RWPE1 (cell line): ENCODE results near the gene SOX14.

Experiments
- CTCF ChIA-PET: fragments of 350-600 bp; sonication (Branson Sonifier 250); formaldehyde crosslinking; extraction: SDS; loops from one replicate; lab custom pipeline; 2021; lab: Yijun Ruan, JAX
- POLR2A ChIA-PET: fragments of 400-600 bp; formaldehyde crosslinking; extraction: SDS; loops from one replicate; lab custom pipeline; 2020; ENCODE audit warnings: antibody characterized with exemption; ENCODE audit not compliant: low non-redundant PET; lab: Yijun Ruan, JAX
- DNase-seq: peaks from one replicate; pipeline ENCODE4 v3.0.0; 2012; ENCODE audit warnings: low spot score
- H3K27ac ChIP-seq: fragments of 450-650 bp; 2 replicates; pipeline ENCODE4 v1.5.1; 2017
- TF ChIP-seq, protein P1 (sequence below): fragments of 450-650 bp; conservative IDR thresholded peaks from 2 replicates; pipeline ENCODE4 v1.5.1; 2017; ENCODE audit warnings: low read depth, mild to moderate bottlenecking

The SOX14 gene

GRCh38 chr3:137764001-137764433, at the start of gene SOX14:
Gene SOX14, plus strand, starts transcription at chr3:137764315. Its CDS starts 470 bp downstream, at chr3:137764785.
- H3K27ac ChIP-seq = no peak within 1 kb of the TSS
- TF ChIP-seq, protein P1, sequence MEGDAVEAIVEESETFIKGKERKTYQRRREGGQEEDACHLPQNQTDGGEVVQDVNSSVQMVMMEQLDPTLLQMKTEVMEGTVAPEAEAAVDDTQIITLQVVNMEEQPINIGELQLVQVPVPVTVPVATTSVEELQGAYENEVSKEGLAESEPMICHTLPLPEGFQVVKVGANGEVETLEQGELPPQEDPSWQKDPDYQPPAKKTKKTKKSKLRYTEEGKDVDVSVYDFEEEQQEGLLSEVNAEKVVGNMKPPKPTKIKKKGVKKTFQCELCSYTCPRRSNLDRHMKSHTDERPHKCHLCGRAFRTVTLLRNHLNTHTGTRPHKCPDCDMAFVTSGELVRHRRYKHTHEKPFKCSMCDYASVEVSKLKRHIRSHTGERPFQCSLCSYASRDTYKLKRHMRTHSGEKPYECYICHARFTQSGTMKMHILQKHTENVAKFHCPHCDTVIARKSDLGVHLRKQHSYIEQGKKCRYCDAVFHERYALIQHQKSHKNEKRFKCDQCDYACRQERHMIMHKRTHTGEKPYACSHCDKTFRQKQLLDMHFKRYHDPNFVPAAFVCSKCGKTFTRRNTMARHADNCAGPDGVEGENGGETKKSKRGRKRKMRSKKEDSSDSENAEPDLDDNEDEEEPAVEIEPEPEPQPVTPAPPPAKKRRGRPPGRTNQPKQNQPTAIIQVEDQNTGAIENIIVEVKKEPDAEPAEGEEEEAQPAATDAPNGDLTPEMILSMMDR = no peak
- POLR2A ChIA-PET = no interaction called here
- CTCF ChIA-PET = no interaction called here
- no peak for DNase-seq

DNA sequence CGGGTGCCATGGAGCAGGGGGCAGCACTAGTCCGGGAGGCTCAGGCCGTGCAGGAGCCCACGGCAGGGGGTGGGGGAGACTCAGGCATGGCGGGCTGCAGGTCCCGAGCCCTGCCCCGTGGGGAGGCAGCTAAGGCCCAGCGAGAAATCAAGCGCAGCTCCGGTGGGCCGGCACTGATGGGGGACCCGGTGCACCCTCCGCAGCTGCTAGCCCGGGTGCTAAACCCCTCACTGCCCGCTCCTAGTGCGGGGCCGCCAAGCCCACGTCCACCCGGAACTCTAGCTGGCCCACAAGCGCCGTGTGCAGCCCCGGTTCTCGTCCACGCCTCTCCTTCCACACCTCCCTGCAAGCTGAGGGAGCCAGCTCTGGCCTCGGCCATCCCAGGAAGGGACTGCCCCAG, 49.6 kb upstream of the SOX14 start:
- no peak for DNase-seq
- ChIA-PET CTCF (interaction anchor here (0.5 to 0.6 kb wide), 2 partner anchors 215 to 1047 kb away, joined by 3 to 5 read pairs; no protein-coding TSS in a partner anchor), POLR2A (no interaction called here)
- TF ChIP-seq, protein P1 = no peak
- no peak overlapping the region for H3K27ac ChIP-seq

DNA sequence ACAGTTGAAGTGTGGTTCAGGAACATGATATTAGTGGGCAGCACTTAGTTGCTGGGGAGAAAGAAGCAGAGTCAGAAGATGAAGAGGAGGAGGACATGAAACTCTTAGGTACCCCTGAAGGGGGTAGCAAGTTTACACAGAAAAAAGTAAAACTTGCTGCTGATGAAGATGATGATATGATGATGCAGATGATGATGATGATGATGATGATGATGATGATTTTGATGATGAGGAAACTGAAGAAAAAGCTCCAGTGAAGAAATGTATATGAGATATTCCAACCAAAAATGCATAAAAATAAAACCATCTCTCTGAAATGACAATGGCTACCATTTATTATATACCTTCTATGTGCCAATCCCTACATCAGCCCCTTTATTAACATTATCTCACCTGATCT, 39.9 kb upstream of the SOX14 start:
- ChIA-PET CTCF (no interaction called here), POLR2A (no interaction called here)
- TF ChIP-seq, protein P1 = no peak

GRCh38 chr3:137737208-137737607, 26.9 kb upstream of the SOX14 start:
- ChIA-PET POLR2A (no interaction called here), CTCF (no interaction called here)
- TF ChIP-seq, protein P1 = no peak
- no peak for DNase-seq
- no peak overlapping the region for H3K27ac ChIP-seq

More for the DNA sequence above, 39.9 kb upstream of the SOX14 start:
- H3K27ac ChIP-seq = no peak overlapping the region
- no peak for DNase-seq

DNA sequence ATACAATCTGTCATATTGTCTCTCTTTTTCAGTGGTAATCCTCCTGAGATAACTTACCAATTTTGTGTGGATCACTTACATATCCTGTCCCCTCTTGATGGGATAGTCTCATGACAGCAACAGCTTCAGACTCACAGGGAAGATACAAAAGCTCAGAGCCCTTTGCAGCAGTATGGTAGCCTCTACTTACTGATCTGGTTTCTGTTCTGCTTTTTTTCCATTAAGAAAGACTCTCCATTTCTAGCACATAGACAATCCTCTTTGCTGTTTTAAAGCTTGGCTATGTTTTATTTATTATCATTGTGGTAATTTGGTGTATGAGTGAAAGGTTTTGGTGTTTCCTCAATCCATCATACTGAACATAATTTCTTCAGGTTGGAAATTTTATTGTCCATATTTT, 25.4 kb upstream of the SOX14 start:
- ChIA-PET POLR2A (no interaction called here), CTCF (interaction anchor here (0.5 kb wide), 1 partner anchor 48 kb away, joined by 3 read pairs; no protein-coding TSS in a partner anchor)
- H3K27ac ChIP-seq = no peak overlapping the region
- no peak for DNase-seq
- TF ChIP-seq, protein P1 = no peak

- no peak overlapping the region for H3K27ac ChIP-seq
- POLR2A ChIA-PET = no interaction called here
- DNase-seq = no peak
- CTCF ChIA-PET = no interaction called here
- TF ChIP-seq, protein P1 = no peak
Observed at GRCh38 chr3:137743608-137744007, 20.5 kb upstream of the SOX14 start.
